Large intestine (tissue), 3 donors: ENCODE measurements around the gene PCDHAC1. TPM values are rescaled to one million over a fixed set of nuclear protein-coding genes. Genes with fewer than 3 reads are reported as not detected.

ENCODE experiments used
- DNase-seq, 2 donors: peaks; one replicate each; pipeline versions ENCODE4 v3.0.0 to v3.0.0-alpha.2; 2013
- H3K27ac ChIP-seq: one replicate; pipeline ENCODE4 v1.5.1; 2013; ENCODE audit warnings: low read length
- H3K27me3 ChIP-seq: 2 replicates; pipeline ENCODE4 v1.6.1; 2013; ENCODE audit warnings: low read length; ENCODE audit not compliant: control insufficient read depth, insufficient read depth
- H3K36me3 ChIP-seq: 2 replicates; pipeline ENCODE4 v1.6.1; 2013; ENCODE audit warnings: low read length; ENCODE audit not compliant: control insufficient read depth, insufficient read depth
- H3K4me1 ChIP-seq: one replicate; pipeline ENCODE4 v1.6.1; 2013; ENCODE audit warnings: low read length; ENCODE audit not compliant: control insufficient read depth, insufficient read depth
- H3K4me3 ChIP-seq: one replicate; pipeline ENCODE4 v1.5.1; 2013; ENCODE audit warnings: low read length
- H3K9me3 ChIP-seq: one replicate; pipeline ENCODE4 v1.6.1; 2013; ENCODE audit warnings: mild to moderate bottlenecking, low read depth, low read length, moderate library complexity; ENCODE audit not compliant: control insufficient read depth
- WGBS: methylation state at CpG from one replicate; pipeline ENCODE4 v1.1.5; 2013; ENCODE audit warnings: low lambda C conversion rate; ENCODE audit not compliant: insufficient coverage; 5-methylcytosine and 5-hydroxymethylcytosine counted together
- polyA plus RNA-seq: library from polyadenylated mRNA; unstranded; fragments of 120-200 nt; gene quantifications from one replicate; pipeline ENCODE4 v1.2.1, GENCODE V29; 2013

The PCDHAC1 gene
- polyA plus RNA-seq, 1 donor = 1.2 TPM

DNA sequence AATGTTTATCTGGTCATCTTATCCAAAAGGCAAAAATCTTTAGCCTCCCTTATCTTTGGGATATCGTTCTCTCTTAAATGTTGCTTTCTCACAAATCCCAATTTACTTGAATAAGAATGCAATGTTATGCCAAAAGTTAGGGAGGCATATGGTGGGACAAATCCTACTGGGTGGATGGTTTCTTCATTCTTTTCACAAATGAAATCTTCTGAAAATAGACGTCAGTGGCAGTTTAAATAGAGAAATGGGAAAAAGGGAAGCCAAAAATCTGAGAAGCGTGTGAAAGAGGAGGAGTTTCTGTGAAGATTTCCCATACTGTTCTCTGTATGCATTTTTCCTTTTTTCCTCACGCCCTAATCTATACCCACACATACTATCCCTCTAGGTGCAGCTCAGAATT is 2.5 kb upstream of the PCDHAC1 start:
- DNase-seq = no peak
- Histone ChIP-seq H3K9me3 (peaks cover 16% of the 10 kb centered on the region), H3K27me3 (peaks cover 36% of the 10 kb centered on the region), H3K4me1 (no peaks in the 10 kb centered on the region), H3K4me3 (no peak overlapping the region), H3K36me3 (no peaks in the 10 kb centered on the region), H3K27ac (no peak overlapping the region)
- 77% methylated on average over 3 of the region's 4 CpGs for WGBS

DNA sequence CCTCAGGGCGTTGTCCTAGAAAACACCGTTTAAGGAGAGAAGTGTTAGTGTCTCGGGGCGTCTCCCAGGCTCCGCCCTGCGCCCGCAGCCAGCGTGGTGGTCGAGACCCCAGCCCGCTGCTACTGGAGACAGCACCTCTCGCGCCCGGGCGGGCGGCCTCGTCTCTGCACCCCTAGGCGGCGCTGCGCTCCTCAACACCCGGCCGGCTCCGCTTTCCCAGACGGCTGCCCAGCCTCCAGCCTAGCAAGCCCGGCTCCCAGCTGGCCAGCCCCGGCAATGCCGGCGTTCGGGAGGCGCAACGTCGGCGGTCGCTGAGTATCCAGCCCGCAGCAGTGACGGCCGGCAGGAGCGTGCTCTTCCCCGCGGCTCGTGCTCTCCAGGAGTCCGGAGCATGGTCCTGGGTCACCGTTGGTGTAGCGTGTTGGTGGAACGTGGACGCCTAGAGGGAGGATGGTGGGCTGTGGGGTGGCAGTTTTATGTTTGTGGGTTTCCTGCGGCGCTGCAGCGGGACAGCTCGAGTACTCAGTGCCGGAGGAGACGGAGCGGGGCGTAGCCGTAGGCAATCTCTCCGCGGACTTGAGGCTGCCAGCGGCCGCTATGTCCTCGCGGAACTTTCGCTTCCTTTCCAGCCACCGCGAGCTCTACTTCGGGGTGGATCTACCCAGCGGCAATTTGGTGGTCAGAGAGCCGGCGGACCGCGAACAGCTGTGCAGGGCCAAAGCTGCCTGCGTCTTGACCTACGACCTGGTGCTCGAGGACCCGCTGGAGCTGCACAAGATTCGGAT is 536 bp downstream of the PCDHAC1 start:
- Histone ChIP-seq H3K27me3 (peaks cover 42% of the 10 kb centered on the region), H3K4me3 (peak overlapping the region; percentile 23), H3K27ac (no peak overlapping the region), H3K36me3 (no peaks in the 10 kb centered on the region), H3K4me1 (no peaks in the 10 kb centered on the region), H3K9me3 (peaks cover 16% of the 10 kb centered on the region)
- 10% methylated on average over 2 of the region's 74 CpGs for WGBS
- peak; percentile 10 to 39 for DNase-seq

DNA sequence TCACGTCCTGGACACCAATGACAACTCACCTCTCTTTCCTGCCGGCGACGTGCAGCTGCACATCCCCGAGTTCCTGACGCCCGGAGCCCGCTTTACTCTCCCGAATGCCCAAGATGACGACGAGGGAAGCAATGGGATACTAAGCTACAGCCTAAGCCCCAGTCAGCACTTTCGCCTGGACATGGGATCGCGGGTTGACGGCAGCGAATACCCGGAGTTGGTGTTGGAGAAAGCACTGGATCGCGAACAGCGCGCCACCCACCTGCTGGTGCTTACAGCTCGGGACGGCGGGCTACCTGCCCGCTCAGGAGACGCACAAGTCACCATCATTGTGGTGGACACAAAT is 1.1 kb downstream of the PCDHAC1 start:
- Histone ChIP-seq H3K27me3 (peaks cover 42% of the 10 kb centered on the region), H3K4me1 (no peaks in the 10 kb centered on the region), H3K9me3 (peaks cover 16% of the 10 kb centered on the region), H3K36me3 (no peaks in the 10 kb centered on the region), H3K27ac (no peak overlapping the region), H3K4me3 (peak overlapping the region; percentile 23)
- DNase-seq = no peak
- WGBS = no CpG with 5 or more reads among the region's 26 CpGs

GRCh38 chr5:140934964-140935606 is 9.0 kb downstream of the PCDHAC1 start:
- DNase-seq = no peak
- 85% methylated on average over 4 of the region's 4 CpGs for WGBS
- Histone ChIP-seq H3K4me1 (no peaks in the 10 kb centered on the region), H3K36me3 (no peaks in the 10 kb centered on the region), H3K27me3 (no peaks in the 10 kb centered on the region), H3K27ac (no peak overlapping the region), H3K9me3 (no peaks in the 10 kb centered on the region), H3K4me3 (no peak overlapping the region)

DNA sequence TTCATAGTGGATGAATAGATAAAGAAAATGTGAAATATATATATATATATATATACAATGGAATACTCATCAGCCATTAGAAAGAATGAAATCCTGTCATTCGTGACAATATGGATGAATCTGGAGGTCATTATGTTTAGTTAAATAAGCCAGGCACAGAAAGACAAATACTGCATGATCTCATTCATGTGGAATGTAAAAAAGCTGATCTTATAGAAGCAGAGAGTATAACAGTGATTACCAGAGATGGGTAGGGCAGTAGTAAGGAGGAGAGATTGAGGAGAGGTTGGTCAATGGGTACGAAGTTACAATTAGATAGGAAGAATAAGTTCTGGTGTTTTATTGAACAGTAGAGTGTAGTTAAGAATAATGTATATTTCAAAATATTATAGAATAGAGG is 20.5 kb downstream of the PCDHAC1 start:
- no peak overlapping the region for H3K4me3 ChIP-seq
- no peaks in the 10 kb centered on the region for H3K4me1 ChIP-seq
- 80% methylated on average over 1 of the region's 2 CpGs for WGBS
- H3K27me3 ChIP-seq = no peaks in the 10 kb centered on the region
- no peaks in the 10 kb centered on the region for H3K36me3 ChIP-seq
- no peaks in the 10 kb centered on the region for H3K9me3 ChIP-seq
- H3K27ac ChIP-seq = no peak overlapping the region
- DNase-seq = no peak

GRCh38 chr5:140951636-140952035 is 25.5 kb downstream of the PCDHAC1 start:
- no peak overlapping the region for H3K4me3 ChIP-seq
- DNase-seq = no peak
- H3K4me1 ChIP-seq = no peaks in the 10 kb centered on the region
- 80% methylated on average over 1 of the region's 6 CpGs for WGBS
- no peaks in the 10 kb centered on the region for H3K27me3 ChIP-seq
- no peak overlapping the region for H3K27ac ChIP-seq
- no peaks in the 10 kb centered on the region for H3K36me3 ChIP-seq
- no peaks in the 10 kb centered on the region for H3K9me3 ChIP-seq

- H3K27ac ChIP-seq = no peak overlapping the region
- WGBS = 40% methylated on average over 1 of the region's 2 CpGs
- no peaks in the 10 kb centered on the region for H3K36me3 ChIP-seq
- H3K4me1 ChIP-seq = no peaks in the 10 kb centered on the region
- DNase-seq = no peak
- H3K27me3 ChIP-seq = no peaks in the 10 kb centered on the region
- no peak overlapping the region for H3K4me3 ChIP-seq
- H3K9me3 ChIP-seq = no peaks in the 10 kb centered on the region
These were observed 27.1 kb downstream of the PCDHAC1 start for GRCh38 chr5:140953234-140953633.

DNA sequence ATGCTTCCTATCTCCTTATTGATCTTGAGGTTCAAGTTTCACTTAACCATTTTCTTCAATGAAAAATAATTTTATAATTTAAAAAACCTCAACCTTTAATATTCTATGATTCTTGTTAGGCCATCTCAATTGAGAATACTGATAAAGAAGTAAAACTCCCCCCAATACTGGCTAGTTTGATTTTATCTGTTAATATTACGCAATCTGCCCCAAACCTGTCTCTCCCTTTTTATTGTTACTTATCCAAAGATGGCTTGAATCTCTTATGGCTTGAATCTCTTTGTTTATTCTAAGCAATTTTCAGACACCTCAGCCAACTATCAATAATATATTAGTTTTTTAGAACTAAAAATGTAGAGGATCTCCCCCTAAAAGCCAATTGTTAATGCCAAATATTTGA is 36.1 kb downstream of the PCDHAC1 start:
- H3K4me1 ChIP-seq = peaks cover 3% of the 10 kb centered on the region
- no peak overlapping the region for H3K27ac ChIP-seq
- 89% methylated on average over 1 of the region's 1 CpG for WGBS
- H3K36me3 ChIP-seq = no peaks in the 10 kb centered on the region
- H3K27me3 ChIP-seq = peaks cover 26% of the 10 kb centered on the region
- H3K4me3 ChIP-seq = no peak overlapping the region
- H3K9me3 ChIP-seq = peaks cover 4% of the 10 kb centered on the region
- no peak for DNase-seq

GRCh38 chr5:140964356-140964755 is 38.3 kb downstream of the PCDHAC1 start:
- H3K4me1 ChIP-seq = peaks cover 3% of the 10 kb centered on the region
- no peaks in the 10 kb centered on the region for H3K36me3 ChIP-seq
- H3K27me3 ChIP-seq = peaks cover 42% of the 10 kb centered on the region
- WGBS = 40% methylated on average over 1 of the region's 3 CpGs
- peaks cover 4% of the 10 kb centered on the region for H3K9me3 ChIP-seq
- no peak overlapping the region for H3K27ac ChIP-seq
- no peak overlapping the region for H3K4me3 ChIP-seq
- no peak for DNase-seq

GRCh38 chr5:140965905-140966292 is 39.8 kb downstream of the PCDHAC1 start:
- WGBS = no CpG with 5 or more reads among the region's 9 CpGs
- H3K36me3 ChIP-seq = no peaks in the 10 kb centered on the region
- H3K27me3 ChIP-seq = peaks cover 42% of the 10 kb centered on the region
- H3K27ac ChIP-seq = peak overlapping the region; percentile 48
- peaks cover 4% of the 10 kb centered on the region for H3K9me3 ChIP-seq
- peak overlapping the region; percentile 43 for H3K4me3 ChIP-seq
- no peak for DNase-seq
- H3K4me1 ChIP-seq = peaks cover 3% of the 10 kb centered on the region
